Measurements from ENCODE around the gene TMEM271. TPM values are rescaled to one million over a fixed set of nuclear protein-coding genes. Genes with fewer than 3 reads are reported as not detected.

Gene TMEM271
- total RNA-seq, 1 donor from 2014 or later: 0.26 TPM

DNA sequence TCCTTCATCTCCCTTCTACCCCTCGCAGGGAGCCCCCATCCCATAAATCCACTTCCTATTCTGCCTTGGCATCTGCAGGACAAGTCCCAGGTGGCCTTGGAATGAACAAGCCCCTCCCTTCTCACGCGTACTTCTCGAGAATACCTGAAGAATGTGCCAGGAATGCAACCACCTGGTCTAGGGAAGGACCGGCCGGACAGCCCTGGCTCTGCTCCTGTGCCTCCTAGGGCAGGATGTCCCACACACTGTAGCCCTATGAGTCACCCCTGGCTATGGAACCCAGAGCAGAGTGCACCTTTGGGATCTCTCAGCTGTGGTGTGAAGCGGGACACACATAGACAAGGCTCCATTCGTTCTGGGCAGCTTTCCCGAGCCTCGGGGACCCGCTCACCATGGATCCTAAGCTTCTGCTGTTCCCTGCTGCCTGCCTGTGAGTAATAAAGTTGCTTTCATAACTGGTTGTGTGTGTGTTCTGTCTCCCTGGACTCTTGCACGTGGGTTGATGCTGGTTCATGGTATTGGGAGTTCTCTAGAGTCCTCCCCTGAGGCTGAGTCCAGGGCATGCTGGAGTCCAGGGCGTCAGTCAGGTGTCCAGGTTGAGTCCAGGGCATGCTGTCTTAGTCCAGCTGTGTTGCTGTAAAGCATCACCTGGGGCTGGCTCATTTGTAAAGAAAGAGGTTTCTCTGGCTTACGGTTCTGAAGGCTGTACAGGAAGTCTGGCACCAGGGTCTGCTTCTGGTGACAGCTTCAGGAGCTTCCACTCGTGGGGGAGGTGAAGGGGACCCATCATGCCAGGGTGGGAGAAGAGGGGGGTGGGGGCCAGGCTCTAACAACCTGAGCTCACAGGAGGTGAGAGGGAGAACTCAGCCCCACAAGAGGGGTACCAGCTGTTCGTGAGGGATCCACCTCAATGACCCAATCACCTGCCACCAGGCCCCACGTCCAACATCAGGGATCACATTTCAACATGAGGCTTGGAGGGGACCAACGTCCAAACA, 41.8 kb upstream of the TMEM271 start:
- Mint-ChIP-seq H3K27me3 (ENCODE audit: low read depth) (peaks cover 49% of the 10 kb centered on the region), H3K9me3 (peaks cover 2% of the 10 kb centered on the region), H3K36me3 (ENCODE audit: low read depth) (no peaks in the 10 kb centered on the region), H3K4me1 (peaks cover 3% of the 10 kb centered on the region), H3K4me3 (no peak overlapping the region), H3K27ac (ENCODE audit: unreplicated experiment) (peak overlapping the region; percentile 45)
- TF ChIP-seq, protein P1, sequence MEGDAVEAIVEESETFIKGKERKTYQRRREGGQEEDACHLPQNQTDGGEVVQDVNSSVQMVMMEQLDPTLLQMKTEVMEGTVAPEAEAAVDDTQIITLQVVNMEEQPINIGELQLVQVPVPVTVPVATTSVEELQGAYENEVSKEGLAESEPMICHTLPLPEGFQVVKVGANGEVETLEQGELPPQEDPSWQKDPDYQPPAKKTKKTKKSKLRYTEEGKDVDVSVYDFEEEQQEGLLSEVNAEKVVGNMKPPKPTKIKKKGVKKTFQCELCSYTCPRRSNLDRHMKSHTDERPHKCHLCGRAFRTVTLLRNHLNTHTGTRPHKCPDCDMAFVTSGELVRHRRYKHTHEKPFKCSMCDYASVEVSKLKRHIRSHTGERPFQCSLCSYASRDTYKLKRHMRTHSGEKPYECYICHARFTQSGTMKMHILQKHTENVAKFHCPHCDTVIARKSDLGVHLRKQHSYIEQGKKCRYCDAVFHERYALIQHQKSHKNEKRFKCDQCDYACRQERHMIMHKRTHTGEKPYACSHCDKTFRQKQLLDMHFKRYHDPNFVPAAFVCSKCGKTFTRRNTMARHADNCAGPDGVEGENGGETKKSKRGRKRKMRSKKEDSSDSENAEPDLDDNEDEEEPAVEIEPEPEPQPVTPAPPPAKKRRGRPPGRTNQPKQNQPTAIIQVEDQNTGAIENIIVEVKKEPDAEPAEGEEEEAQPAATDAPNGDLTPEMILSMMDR (conservative IDR thresholded peaks at IDR 0.05): no peak
- no peak for DNase-seq (ENCODE audit: low read depth, low spot score)

DNA sequence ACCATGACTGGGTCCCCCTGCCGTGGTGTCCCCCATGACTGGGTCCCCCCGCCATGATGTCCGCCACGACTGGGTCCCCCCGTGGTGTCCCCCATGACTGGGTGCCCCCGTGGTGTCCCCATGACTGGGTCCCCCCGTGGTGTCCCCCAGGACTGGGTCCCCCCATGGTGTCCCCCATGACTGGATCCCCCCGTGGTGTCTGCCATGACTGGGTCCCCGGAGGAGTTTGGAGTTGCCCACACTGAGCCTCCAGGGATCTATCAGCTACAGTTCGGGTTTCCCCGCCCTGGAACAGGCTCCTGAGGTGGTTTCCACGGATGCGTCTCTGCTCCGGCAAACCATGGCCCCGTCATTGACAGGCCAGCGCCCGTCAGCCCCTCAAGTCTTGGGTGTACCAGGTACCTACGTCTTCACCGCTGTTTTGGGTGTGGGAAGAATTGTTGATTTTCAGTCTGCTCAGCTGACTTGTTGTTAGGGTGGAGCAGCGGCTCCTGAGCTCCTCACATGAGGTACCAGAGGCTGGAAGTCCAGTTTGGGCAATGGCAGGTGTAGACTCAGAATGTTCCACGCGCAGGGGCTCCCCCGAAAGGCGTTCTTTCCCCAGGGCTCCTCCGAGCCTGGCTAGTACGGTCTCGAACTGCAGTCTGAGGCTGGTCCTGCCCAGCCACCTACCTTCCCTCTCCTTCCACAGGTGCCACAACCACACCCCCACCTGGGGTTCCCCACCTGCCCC, 41.0 kb upstream of the TMEM271 start:
- DNase-seq (ENCODE audit: low read depth, low spot score): no peak
- Mint-ChIP-seq H3K9me3 (peaks cover 1% of the 10 kb centered on the region), H3K4me3 (no peak overlapping the region), H3K4me1 (peaks cover 2% of the 10 kb centered on the region), H3K27me3 (ENCODE audit: low read depth) (peaks cover 48% of the 10 kb centered on the region), H3K36me3 (ENCODE audit: low read depth) (no peaks in the 10 kb centered on the region), H3K27ac (ENCODE audit: unreplicated experiment) (no peak overlapping the region)
- TF ChIP-seq, protein P1 (conservative IDR thresholded peaks at IDR 0.05): no peak

DNA sequence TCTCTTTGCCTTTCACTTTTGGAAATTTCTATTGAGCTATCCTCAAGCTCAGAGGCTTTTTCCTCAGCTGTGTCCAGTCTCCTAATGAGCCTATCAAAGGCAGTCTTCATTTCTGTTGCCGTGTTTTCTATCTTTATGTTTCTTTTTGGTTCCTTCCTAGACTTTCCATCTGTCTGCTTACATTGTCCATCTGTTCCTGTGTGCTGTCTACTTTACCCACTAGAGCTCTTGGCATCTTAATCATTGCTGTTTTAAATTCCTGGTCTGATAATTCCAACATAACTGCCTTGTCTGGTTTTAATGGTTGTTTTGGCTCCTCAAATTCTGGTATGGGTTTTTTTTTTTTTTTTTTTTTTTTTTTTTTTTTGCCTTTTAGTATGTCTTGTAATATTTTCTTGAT, 40.0 kb upstream of the TMEM271 start:
- H3K4me3 Mint-ChIP-seq: no peak overlapping the region
- TF ChIP-seq, protein P1 (conservative IDR thresholded peaks at IDR 0.05): no peak
- no peaks in the 10 kb centered on the region for H3K9me3 Mint-ChIP-seq

DNA sequence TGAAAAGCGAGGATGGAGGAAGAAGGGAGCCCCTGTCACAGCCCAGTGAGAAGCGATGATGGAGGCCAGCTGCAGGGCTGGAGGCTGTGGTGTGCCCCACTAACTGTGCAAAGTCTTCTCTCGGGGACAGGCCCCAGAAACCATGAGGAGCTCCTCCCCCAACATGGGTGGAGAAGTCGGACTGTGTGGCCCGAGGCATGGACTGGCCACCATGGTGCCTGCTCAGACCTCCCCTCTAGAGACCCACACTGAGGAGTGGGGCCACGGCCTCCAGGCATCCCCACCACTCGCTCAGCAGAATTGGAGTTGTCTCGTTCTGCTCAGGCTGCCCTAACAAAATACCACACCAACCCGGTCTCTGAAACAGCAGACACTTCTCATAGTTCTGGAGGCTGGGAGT, 37.0 kb upstream of the TMEM271 start:
- peaks cover 57% of the 10 kb centered on the region for H3K27me3 Mint-ChIP-seq (ENCODE audit: low read depth)
- H3K27ac Mint-ChIP-seq (ENCODE audit: unreplicated experiment): no peak overlapping the region
- peaks cover 3% of the 10 kb centered on the region for H3K36me3 Mint-ChIP-seq (ENCODE audit: low read depth)
- H3K4me1 Mint-ChIP-seq: no peaks in the 10 kb centered on the region
- TF ChIP-seq, protein P1 (conservative IDR thresholded peaks at IDR 0.05): no peak
- H3K4me3 Mint-ChIP-seq: no peak overlapping the region
- no peak for DNase-seq (ENCODE audit: low read depth, low spot score)
- peaks cover 4% of the 10 kb centered on the region for H3K9me3 Mint-ChIP-seq

More for the DNA sequence above, 40.0 kb upstream of the TMEM271 start:
- no peaks in the 10 kb centered on the region for H3K36me3 Mint-ChIP-seq (ENCODE audit: low read depth)
- DNase-seq (ENCODE audit: low read depth, low spot score): no peak
- no peaks in the 10 kb centered on the region for H3K4me1 Mint-ChIP-seq
- no peak overlapping the region for H3K27ac Mint-ChIP-seq (ENCODE audit: unreplicated experiment)
- H3K27me3 Mint-ChIP-seq (ENCODE audit: low read depth): peaks cover 46% of the 10 kb centered on the region

DNA sequence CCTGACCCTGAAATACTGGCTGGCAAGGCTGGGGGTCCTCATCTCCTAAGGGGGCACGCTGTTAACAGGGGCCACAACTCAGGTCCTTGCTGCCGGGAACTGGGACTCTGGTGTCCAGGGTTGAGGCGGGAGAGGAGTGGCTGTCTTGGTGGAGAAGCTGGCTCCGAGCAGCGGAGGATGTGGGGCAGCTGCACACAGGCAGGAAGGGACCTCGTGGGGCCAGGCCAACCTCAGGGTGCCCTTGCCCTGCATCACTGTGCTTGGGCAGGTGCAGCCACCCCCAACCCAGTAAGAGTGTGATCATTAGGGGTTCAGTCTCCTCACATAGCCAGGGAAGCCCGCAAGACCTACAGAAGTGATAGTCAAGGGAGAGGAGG, 36.6 kb upstream of the TMEM271 start:
- H3K27me3 Mint-ChIP-seq (ENCODE audit: low read depth): peaks cover 54% of the 10 kb centered on the region
- H3K4me3 Mint-ChIP-seq: no peak overlapping the region
- TF ChIP-seq, protein P1 (conservative IDR thresholded peaks at IDR 0.05): no peak
- H3K4me1 Mint-ChIP-seq: no peaks in the 10 kb centered on the region
- H3K9me3 Mint-ChIP-seq: peaks cover 4% of the 10 kb centered on the region
- no peak overlapping the region for H3K27ac Mint-ChIP-seq (ENCODE audit: unreplicated experiment)
- no peak for DNase-seq (ENCODE audit: low read depth, low spot score)
- peaks cover 3% of the 10 kb centered on the region for H3K36me3 Mint-ChIP-seq (ENCODE audit: low read depth)
